MV-4-11 (cell line): ENCODE measurements around the gene LINGO3.
"Not testable (repeated sequence)": the region's sequence is repeated elsewhere in the genome, so short reads cannot be mapped to it uniquely, and the experiment has no call there.

ENCODE experiments used
- DNase-seq: peaks from one replicate; lab custom pipeline; 2025; lab: John Stamatoyannopoulos, UW

LINGO3 gene

GRCh38 chr19:2308114-2308556 is at the start of gene LINGO3:
Gene LINGO3, minus strand, starts transcription at chr19:2308154. Its CDS starts 16,378 bp downstream, at chr19:2291776.
- no peak for DNase-seq

- no peak for DNase-seq
These were observed 48.2 kb upstream of the LINGO3 start for GRCh38 chr19:2356036-2356646.

GRCh38 chr19:2355168-2356035 is 47.4 kb upstream of the LINGO3 start:
- no peak for DNase-seq

- DNase-seq, result no peak
These were observed 46.7 kb upstream of the LINGO3 start for GRCh38 chr19:2354670-2355069.

- DNase-seq, result no peak
These were observed 46.1 kb upstream of the LINGO3 start for GRCh38 chr19:2353887-2354592.

GRCh38 chr19:2353159-2353886 is 45.4 kb upstream of the LINGO3 start:
- DNase-seq, result no peak

GRCh38 chr19:2352121-2352520 is 44.2 kb upstream of the LINGO3 start:
- DNase-seq, result no peak

- no peak for DNase-seq
These were observed 43.6 kb upstream of the LINGO3 start for GRCh38 chr19:2351591-2351990.

GRCh38 chr19:2350656-2351055 is 42.7 kb upstream of the LINGO3 start:
- DNase-seq, result no peak

GRCh38 chr19:2349818-2350217 is 41.9 kb upstream of the LINGO3 start:
- not testable (repeated sequence) for DNase-seq

- DNase-seq, result no peak
These were observed 38.1 kb upstream of the LINGO3 start for GRCh38 chr19:2345794-2346663.

GRCh38 chr19:2345076-2345475 is 37.1 kb upstream of the LINGO3 start:
- no peak for DNase-seq

GRCh38 chr19:2344381-2344870 is 36.5 kb upstream of the LINGO3 start:
- no peak for DNase-seq

- no peak for DNase-seq
These were observed 35.5 kb upstream of the LINGO3 start for GRCh38 chr19:2343289-2343982.

- no peak for DNase-seq
These were observed 34.8 kb upstream of the LINGO3 start for GRCh38 chr19:2342656-2343288.

GRCh38 chr19:2341982-2342381 is 34.0 kb upstream of the LINGO3 start:
- no peak for DNase-seq

- no peak for DNase-seq
These were observed 33.3 kb upstream of the LINGO3 start for GRCh38 chr19:2341244-2341751.

- no peak for DNase-seq
These were observed 32.7 kb upstream of the LINGO3 start for GRCh38 chr19:2340496-2341243.
